LNCAP (cell line): Measurements from ENCODE around the gene WDR47.

ENCODE experiments used
- CTCF ChIP-seq: fragments of 450-650 bp; IDR thresholded peaks from 2 replicates; pipeline ENCODE4 v1.5.1; 2017; ENCODE audit warnings: mild to moderate bottlenecking

WDR47 gene

GRCh38 chr1:109020693-109021257 lies 21.1 kb downstream of the WDR47 start:
- no peak for TF ChIP-seq CTCF

GRCh38 chr1:109017134-109017533 lies 24.8 kb downstream of the WDR47 start:
- no peak for TF ChIP-seq CTCF

GRCh38 chr1:109011335-109011734 lies 30.6 kb downstream of the WDR47 start:
- no peak for TF ChIP-seq CTCF

GRCh38 chr1:108983114-108983513 lies 58.8 kb downstream of the WDR47 start:
- no peak for TF ChIP-seq CTCF

- no peak for TF ChIP-seq CTCF
Measured at GRCh38 chr1:108976658-108977057, 65.2 kb downstream of the WDR47 start.

GRCh38 chr1:108972951-108973350 lies 69.0 kb downstream of the WDR47 start:
- TF ChIP-seq CTCF, result no peak

- no peak for TF ChIP-seq CTCF
Measured at GRCh38 chr1:108969346-108969745, 72.6 kb downstream of the WDR47 start.
